Thoracic aorta (tissue), 2 donors: Measurements from ENCODE around the gene LRRC46. TPM values are rescaled to one million over a fixed set of nuclear protein-coding genes. Genes with fewer than 3 reads are reported as not detected.
A peak's percentile ranks its signal among the peaks of the same experiment; 100 is the strongest.

ENCODE experiments used
- ATAC-seq: fragments of 150-250 bp; one replicate; pipeline ENCODE4 v1.8.0; 2017; ENCODE audit warnings: low read depth; ENCODE audit not compliant: insufficient number of reproducible peaks, low FRiP score
- DNase-seq: peaks from one replicate; pipeline ENCODE4 v3.0.0-alpha.2; 2020; ENCODE audit warnings: low spot score
- H3K27ac ChIP-seq, 2 donors: fragments of 200-600 bp; sonication (generic); 1 replicate in 1 of 2; 2 replicates in 1 of 2; pipeline ENCODE4 v1.5.1; 2016; ENCODE audit warnings: mild to moderate bottlenecking in 2 of 2, moderate library complexity in 2 of 2
- H3K27me3 ChIP-seq: fragments of 200-600 bp; sonication (generic); replicated peaks from 2 replicates; pipeline ENCODE4 v1.6.0; 2016; ENCODE audit warnings: mild to moderate bottlenecking; ENCODE audit not compliant: insufficient read depth
- H3K36me3 ChIP-seq: fragments of 200-600 bp; sonication (generic); one replicate; pipeline ENCODE4 v1.5.1; 2016
- H3K4me1 ChIP-seq, 2 donors: fragments of 200-600 bp; sonication (generic); 1 replicate in 1 of 2; 2 replicates in 1 of 2; pipeline versions ENCODE4 v1.5.1 to v1.6.0; 2016; ENCODE audit warnings: low read depth in 2 of 2, mild to moderate bottlenecking in 1 of 2; ENCODE audit not compliant: control insufficient read depth in 1 of 2
- H3K4me3 ChIP-seq: fragments of 200-600 bp; sonication (generic); 2 replicates; pipeline ENCODE4 v1.5.1; 2016; ENCODE audit warnings: mild to moderate bottlenecking
- H3K9me3 ChIP-seq: fragments of 200-600 bp; sonication (generic); 2 replicates; pipeline ENCODE4 v1.5.1; 2016
- CTCF ChIP-seq: fragments of 200-600 bp; sonication (generic); IDR thresholded peaks from one replicate; pipeline ENCODE4 v1.5.1; 2019; ENCODE audit warnings: antibody characterized with exemption
- total RNA-seq, 2 donors: library from RNA; depleted of rRNA; stranded (reverse); fragments of >200 nt; gene quantifications; one replicate each; pipeline versions ENCODE4 v1.1.0 to v1.2.3, GENCODE V29; 2016

The LRRC46 gene
- total RNA-seq, 2 donors from 2014 or later: 0.42 TPM; not detected in 1

GRCh38 chr17:47823519-47823918 lies 8.0 kb upstream of the LRRC46 start:
- ATAC-seq: no peak
- Histone ChIP-seq H3K4me1 (peaks cover 11 to 20% of the 10 kb centered on the region in 2 donors), H3K27ac (no peak overlapping the region), H3K27me3 (no peaks in the 10 kb centered on the region), H3K36me3 (peaks cover 43% of the 10 kb centered on the region), H3K4me3 (no peak overlapping the region), H3K9me3 (no peaks in the 10 kb centered on the region)
- no peak for DNase-seq
- no peak for TF ChIP-seq CTCF

- Histone ChIP-seq H3K9me3 (no peaks in the 10 kb centered on the region), H3K36me3 (peaks cover 27% of the 10 kb centered on the region), H3K27ac (no peak overlapping the region), H3K27me3 (no peaks in the 10 kb centered on the region), H3K4me1 (peaks cover 13 to 18% of the 10 kb centered on the region in 2 donors), H3K4me3 (no peak overlapping the region)
- TF ChIP-seq CTCF: no peak
- no peak for ATAC-seq
- no peak for DNase-seq
Observed at GRCh38 chr17:47829870-47830269, 1.6 kb upstream of the LRRC46 start.

DNA sequence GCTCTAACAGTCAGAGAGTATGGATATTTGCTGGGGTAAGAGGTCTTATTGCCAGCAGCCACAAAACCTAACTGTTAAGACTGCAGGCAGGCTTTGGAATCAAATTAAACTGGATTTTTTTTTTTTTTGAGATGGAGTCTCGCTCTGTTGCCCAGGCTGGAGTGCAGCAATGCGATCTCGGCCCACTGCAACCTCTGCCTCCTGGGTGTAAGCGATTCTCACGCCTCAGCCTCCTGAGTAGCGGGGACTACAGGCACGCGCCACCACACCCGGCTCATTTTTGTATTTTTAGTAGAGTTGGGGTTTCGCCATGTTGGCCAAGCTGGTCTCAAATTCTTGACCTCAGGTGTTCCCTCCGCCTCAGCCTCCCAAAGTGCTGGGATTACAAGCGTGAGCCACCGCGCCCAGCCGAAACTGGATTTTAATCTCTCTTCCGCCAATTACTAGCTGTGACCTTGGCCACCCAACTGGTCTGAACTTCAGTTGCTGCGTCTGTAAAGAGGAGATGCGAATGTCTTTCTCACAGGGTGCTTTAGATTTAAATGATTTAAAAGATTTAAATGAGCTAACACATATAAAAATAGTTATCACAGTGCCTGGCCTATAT lies 971 bp upstream of the LRRC46 start:
- Histone ChIP-seq H3K27me3 (no peaks in the 10 kb centered on the region), H3K27ac (peak overlapping the region; percentile 70 to 75), H3K9me3 (no peaks in the 10 kb centered on the region), H3K4me1 (peaks cover 13 to 18% of the 10 kb centered on the region in 2 donors), H3K4me3 (peak overlapping the region; percentile 85), H3K36me3 (peaks cover 23% of the 10 kb centered on the region)
- no peak for ATAC-seq
- no peak for DNase-seq
- TF ChIP-seq CTCF: no peak

DNA sequence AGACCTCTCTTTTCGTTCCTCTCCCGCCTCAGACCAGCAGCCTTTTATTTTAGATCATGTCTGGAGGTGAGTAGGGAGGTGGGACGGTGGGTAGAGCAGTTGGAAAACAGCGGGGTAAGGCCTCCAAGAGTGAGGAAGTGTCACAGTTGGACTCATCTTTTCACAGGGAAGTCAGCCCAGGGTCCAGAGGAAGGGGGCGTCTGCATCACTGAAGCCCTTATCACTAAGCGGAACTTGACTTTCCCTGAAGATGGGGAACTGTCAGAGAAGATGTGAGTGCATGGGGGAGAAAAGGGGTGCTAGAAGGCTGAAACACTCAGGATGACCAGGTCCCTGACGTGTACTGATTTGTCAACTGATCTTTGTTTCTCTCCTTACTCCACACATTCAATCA lies 461 bp downstream of the LRRC46 start:
- TF ChIP-seq CTCF: no peak
- Histone ChIP-seq H3K27me3 (no peaks in the 10 kb centered on the region), H3K36me3 (peaks cover 10% of the 10 kb centered on the region), H3K9me3 (no peaks in the 10 kb centered on the region), H3K4me3 (peak overlapping the region; percentile 85), H3K27ac (peak overlapping the region in 1 of 2 donors; percentile 75), H3K4me1 (peaks cover 13 to 18% of the 10 kb centered on the region in 2 donors)
- DNase-seq: no peak
- no peak for ATAC-seq

GRCh38 chr17:47834756-47835155 lies 3.3 kb downstream of the LRRC46 start:
- Histone ChIP-seq H3K27ac (no peak overlapping the region), H3K27me3 (no peaks in the 10 kb centered on the region), H3K9me3 (no peaks in the 10 kb centered on the region), H3K4me1 (peaks cover 13 to 19% of the 10 kb centered on the region in 2 donors), H3K36me3 (no peaks in the 10 kb centered on the region), H3K4me3 (no peak overlapping the region)
- TF ChIP-seq CTCF: no peak
- DNase-seq: no peak
- ATAC-seq: no peak
